IPS DF 6.9 (cell line): ENCODE measurements around the gene PCDHB16.
"Not testable (repeated sequence)": the region's sequence is repeated elsewhere in the genome, so short reads cannot be mapped to it uniquely, and the experiment has no call there.

Experiments used
- DNase-seq: peaks from one replicate; pipeline ENCODE4 v3.0.0-alpha.2; 2013; ENCODE audit warnings: low read depth, low spot score
- H3K27ac ChIP-seq: one replicate; pipeline ENCODE4 v1.5.1; 2013; ENCODE audit warnings: low read length, control low read depth
- H3K27me3 ChIP-seq: 2 replicates; pipeline ENCODE4 v1.6.1; 2013; ENCODE audit warnings: mild to moderate bottlenecking, low read length; ENCODE audit not compliant: control insufficient read depth, insufficient read depth
- H3K36me3 ChIP-seq: 2 replicates; pipeline ENCODE4 v1.6.1; 2013; ENCODE audit warnings: low read length; ENCODE audit not compliant: control insufficient read depth, insufficient read depth
- H3K4me1 ChIP-seq: 2 replicates; pipeline ENCODE4 v1.6.1; 2013; ENCODE audit warnings: low read length; ENCODE audit not compliant: control insufficient read depth, insufficient read depth
- H3K4me3 ChIP-seq: 2 replicates; pipeline ENCODE4 v1.5.1; 2013; ENCODE audit warnings: mild to moderate bottlenecking, low read length
- H3K9me3 ChIP-seq: 2 replicates; pipeline ENCODE4 v1.6.1; 2013; ENCODE audit warnings: low read length, inconsistent platforms; ENCODE audit not compliant: control insufficient read depth, insufficient read depth
- WGBS: extraction: QIAGEN DNeasy Blood & Tissue Kit; methylation state at CpG from one replicate; pipeline ENCODE4 v1.1.7; 2013; ENCODE audit warnings: mixed read lengths, missing lambda C conversion rate; ENCODE audit not compliant: insufficient read length, insufficient coverage; 5-methylcytosine and 5-hydroxymethylcytosine counted together

Gene PCDHB16

DNA sequence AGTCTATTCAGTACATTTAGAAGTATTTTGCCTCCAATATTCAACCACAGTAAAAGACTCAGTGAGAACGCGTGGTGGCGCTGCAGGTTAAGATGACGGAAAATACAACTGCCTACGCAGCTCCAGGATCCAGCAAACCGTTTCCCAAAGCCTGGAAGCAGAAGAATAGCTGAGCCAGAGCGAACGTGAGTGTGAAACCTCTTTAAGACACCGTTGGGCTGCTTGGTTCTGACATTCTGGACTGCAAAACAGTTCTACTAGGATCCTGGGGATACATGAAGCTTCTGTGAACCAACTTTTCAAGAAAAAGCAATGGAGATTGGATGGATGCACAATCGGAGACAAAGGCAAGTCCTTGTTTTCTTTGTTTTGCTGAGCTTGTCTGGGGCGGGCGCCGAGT, at the start of gene PCDHB16:
Gene PCDHB16, plus strand, starts transcription at position 140 of the 400 bp plus-strand sequence. Its CDS starts 173 bp downstream, at position 313.
- no CpG with 5 or more reads among the region's 13 CpGs for WGBS

DNA sequence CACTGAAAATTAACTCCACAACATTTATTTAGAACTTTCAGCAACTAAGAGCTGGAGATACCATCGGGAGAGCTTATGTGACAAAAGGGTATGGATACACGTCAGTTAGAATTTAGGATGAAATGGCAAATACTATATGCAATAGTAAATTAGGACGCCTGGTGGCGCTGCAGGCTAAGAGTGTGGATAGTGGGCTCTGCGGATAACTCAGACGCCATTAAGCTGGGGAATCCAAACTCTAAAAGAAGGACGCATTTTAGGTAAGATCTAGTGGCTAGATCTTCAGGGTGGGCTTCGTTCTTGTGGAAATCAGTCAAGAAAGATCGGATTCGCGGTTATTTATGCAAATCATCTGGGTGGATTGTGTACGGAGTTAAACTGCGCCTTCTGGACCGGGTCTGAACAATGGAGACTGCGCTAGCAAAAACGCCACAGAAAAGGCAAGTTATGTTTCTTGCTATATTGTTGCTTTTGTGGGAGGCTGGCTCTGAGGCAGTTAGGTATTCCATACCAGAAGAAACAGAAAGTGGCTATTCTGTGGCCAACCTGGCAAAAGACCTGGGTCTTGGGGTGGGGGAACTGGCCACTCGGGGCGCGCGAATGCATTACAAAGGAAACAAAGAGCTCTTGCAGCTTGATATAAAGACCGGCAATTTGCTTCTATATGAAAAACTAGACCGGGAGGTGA, 47.0 kb upstream of the PCDHB16 start, which contains the start of gene PCDHB5:
Gene PCDHB5, plus strand, starts transcription at position 177 of the 688 bp plus-strand sequence. Its CDS starts 229 bp downstream, at position 406.
- Histone ChIP-seq H3K9me3 (no peaks in the 10 kb centered on the region), H3K27ac (no peak within 1 kb of the TSS), H3K36me3 (no peaks in the 10 kb centered on the region), H3K4me3 (no peak within 1 kb of the TSS), H3K4me1 (no peaks in the 10 kb centered on the region), H3K27me3 (no peaks in the 10 kb centered on the region)
- no CpG with 5 or more reads among the region's 22 CpGs for WGBS
- DNase-seq = no peak

More for the DNA sequence above, at the start of gene PCDHB16:
- Histone ChIP-seq H3K9me3 (no peaks in the 10 kb centered on the region; the same call in 1 of the 2 replicates), H3K36me3 (no peaks in the 10 kb centered on the region), H3K27ac (no peak within 1 kb of the TSS), H3K4me1 (no peaks in the 10 kb centered on the region), H3K27me3 (no peaks in the 10 kb centered on the region), H3K4me3 (no peak within 1 kb of the TSS)
- DNase-seq = peak; percentile 50

DNA sequence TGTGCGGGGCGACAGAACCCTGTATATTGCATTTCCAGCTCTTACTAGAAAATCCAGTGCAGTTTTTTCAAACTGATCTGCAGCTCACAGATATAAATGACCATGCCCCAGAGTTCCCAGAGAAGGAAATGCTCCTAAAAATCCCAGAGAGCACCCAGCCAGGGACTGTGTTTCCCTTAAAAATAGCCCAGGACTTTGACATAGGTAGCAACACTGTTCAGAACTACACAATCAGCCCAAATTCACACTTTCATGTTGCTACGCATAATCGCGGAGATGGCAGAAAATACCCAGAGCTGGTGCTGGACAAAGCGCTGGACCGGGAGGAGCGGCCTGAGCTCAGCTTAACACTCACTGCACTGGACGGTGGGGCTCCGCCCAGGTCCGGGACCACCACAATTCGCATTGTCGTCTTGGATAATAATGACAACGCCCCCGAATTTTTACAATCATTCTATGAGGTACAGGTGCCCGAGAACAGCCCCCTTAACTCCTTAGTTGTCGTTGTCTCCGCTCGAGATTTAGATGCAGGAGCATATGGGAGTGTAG, 46.4 kb upstream of the PCDHB16 start:
- H3K27ac ChIP-seq = no peak overlapping the region
- no peaks in the 10 kb centered on the region for H3K27me3 ChIP-seq
- no peaks in the 10 kb centered on the region for H3K9me3 ChIP-seq
- H3K4me1 ChIP-seq = no peaks in the 10 kb centered on the region
- no peaks in the 10 kb centered on the region for H3K36me3 ChIP-seq
- H3K4me3 ChIP-seq = no peak overlapping the region
- DNase-seq = no peak
- WGBS = no CpG with 5 or more reads among the region's 19 CpGs

DNA sequence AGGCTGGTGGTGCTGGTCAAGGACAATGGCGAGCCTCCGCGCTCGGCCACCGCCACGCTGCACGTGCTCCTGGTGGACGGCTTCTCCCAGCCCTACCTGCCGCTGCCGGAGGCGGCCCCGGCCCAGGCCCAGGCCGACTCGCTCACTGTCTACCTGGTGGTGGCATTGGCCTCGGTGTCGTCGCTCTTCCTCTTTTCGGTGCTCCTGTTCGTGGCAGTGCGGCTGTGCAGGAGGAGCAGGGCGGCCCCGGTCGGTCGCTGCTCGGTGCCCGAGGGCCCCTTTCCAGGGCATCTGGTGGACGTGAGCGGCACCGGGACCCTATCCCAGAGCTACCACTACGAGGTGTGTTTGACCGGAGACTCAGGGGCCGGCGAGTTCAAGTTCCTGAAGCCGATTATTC, 44.8 kb upstream of the PCDHB16 start:
- not testable (repeated sequence) for H3K4me3 ChIP-seq, H3K36me3 ChIP-seq, H3K9me3 ChIP-seq, H3K27ac ChIP-seq, H3K4me1 ChIP-seq, DNase-seq, H3K27me3 ChIP-seq
- WGBS = no CpG with 5 or more reads among the region's 34 CpGs

DNA sequence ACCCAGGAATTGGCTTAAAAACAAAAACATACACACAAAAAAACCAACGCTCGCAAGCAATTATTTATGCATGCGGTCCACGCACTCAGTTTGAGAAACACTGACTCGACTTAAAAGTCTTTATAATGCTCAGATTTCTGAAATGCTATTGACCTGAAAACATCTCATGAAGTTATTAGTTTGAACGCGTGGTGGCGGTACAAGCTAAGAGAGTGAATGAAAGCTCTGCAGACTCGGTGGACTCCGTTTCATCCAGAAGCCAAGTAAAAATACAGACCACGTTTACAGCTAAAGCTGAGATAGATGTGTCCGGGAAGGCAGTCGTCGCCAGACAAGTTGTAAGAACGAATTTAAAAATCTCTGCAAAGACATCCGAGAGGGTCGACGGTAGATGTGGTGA, 32.4 kb upstream of the PCDHB16 start, which contains the start of gene PCDHB6:
Gene PCDHB6, plus strand, starts transcription at position 246 of the 400 bp plus-strand sequence. CDS start 201 bp downstream, outside the sequence.
- Histone ChIP-seq H3K36me3 (no peaks in the 10 kb centered on the region), H3K27ac (no peak within 1 kb of the TSS), H3K4me3 (no peak within 1 kb of the TSS), H3K27me3 (no peaks in the 10 kb centered on the region), H3K4me1 (no peaks in the 10 kb centered on the region), H3K9me3 (no peaks in the 10 kb centered on the region)
- DNase-seq = no peak
- no CpG with 5 or more reads among the region's 18 CpGs for WGBS

DNA sequence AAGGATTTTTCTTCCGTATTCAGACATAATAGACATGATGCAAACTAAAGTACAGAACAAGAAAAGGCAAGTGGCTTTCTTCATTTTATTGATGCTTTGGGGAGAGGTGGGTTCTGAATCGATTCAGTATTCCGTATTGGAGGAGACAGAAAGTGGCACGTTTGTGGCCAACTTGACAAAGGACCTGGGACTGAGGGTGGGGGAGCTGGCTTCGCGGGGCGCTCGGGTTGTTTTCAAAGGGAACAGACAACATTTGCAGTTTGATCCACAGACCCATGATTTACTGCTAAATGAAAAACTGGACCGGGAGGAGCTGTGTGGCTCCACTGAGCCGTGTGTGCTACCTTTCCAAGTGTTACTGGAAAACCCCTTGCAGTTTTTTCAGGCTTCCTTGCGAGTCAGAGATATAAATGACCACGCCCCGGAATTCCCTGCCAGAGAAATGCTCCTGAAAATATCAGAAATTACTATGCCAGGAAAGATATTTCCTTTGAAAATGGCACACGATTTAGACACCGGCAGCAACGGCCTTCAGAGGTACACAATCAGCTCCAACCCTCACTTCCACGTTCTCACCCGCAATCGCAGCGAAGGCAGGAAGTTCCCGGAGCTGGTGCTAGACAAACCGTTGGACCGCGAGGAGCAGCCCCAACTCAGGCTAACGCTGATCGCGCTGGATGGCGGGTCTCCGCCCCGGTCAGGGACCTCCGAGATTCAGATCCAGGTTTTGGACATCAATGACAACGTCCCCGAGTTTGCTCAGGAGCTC, 31.8 kb upstream of the PCDHB16 start:
- no CpG with 5 or more reads among the region's 33 CpGs for WGBS
- Histone ChIP-seq H3K4me3 (no peak overlapping the region), H3K9me3 (no peaks in the 10 kb centered on the region), H3K4me1 (no peaks in the 10 kb centered on the region), H3K27ac (no peak overlapping the region), H3K36me3 (no peaks in the 10 kb centered on the region), H3K27me3 (no peaks in the 10 kb centered on the region)
- DNase-seq = no peak

DNA sequence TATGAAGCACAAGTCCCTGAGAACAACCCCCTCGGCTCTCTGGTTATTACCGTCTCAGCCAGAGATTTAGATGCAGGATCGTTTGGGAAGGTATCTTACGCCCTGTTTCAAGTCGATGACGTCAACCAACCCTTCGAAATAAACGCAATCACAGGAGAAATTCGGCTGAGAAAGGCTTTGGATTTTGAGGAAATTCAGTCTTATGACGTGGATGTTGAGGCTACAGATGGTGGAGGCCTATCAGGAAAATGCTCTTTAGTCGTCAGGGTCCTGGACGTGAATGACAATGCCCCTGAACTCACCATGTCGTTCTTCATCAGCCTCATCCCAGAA, 31.2 kb upstream of the PCDHB16 start:
- no peaks in the 10 kb centered on the region for H3K9me3 ChIP-seq
- H3K36me3 ChIP-seq = no peaks in the 10 kb centered on the region
- no CpG with 5 or more reads among the region's 13 CpGs for WGBS
- H3K4me3 ChIP-seq = no peak overlapping the region
- no peak for DNase-seq
- no peaks in the 10 kb centered on the region for H3K4me1 ChIP-seq
- H3K27me3 ChIP-seq = no peaks in the 10 kb centered on the region
- no peak overlapping the region for H3K27ac ChIP-seq

DNA sequence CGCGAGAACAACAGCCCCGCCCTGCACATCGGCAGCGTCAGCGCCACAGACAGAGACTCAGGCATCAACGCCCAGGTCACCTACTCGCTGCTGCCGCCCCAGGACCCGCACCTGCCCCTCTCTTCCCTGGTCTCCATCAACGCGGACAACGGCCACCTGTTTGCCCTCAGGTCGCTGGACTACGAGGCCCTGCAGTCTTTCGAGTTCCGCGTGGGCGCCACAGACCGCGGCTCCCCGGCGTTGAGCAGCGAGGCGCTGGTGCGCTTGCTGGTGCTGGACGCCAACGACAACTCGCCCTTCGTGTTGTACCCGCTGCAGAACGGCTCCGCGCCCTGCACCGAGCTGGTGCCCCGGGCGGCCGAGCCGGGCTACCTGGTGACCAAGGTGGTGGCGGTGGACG, 30.6 kb upstream of the PCDHB16 start:
- not testable (repeated sequence) for H3K9me3 ChIP-seq, H3K27me3 ChIP-seq, DNase-seq, H3K4me3 ChIP-seq, H3K36me3 ChIP-seq, H3K4me1 ChIP-seq, H3K27ac ChIP-seq
- no CpG with 5 or more reads among the region's 41 CpGs for WGBS

DNA sequence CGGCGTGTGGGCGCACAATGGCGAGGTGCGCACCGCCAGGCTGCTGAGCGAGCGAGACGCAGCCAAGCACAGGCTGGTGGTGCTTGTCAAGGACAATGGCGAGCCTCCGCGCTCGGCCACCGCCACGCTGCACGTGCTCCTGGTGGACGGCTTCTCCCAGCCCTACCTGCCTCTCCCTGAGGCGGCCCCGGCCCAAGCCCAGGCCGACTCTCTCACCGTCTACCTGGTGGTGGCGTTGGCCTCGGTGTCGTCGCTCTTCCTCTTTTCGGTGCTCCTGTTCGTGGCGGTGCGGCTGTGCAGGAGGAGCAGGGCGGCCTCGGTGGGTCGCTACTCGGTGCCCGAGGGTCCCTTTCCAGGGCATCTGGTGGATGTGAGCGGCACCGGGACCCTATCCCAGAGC, 30.1 kb upstream of the PCDHB16 start:
- WGBS = no CpG with 5 or more reads among the region's 36 CpGs
- not testable (repeated sequence) for H3K36me3 ChIP-seq, H3K4me3 ChIP-seq, DNase-seq, H3K27me3 ChIP-seq, H3K4me1 ChIP-seq, H3K27ac ChIP-seq, H3K9me3 ChIP-seq

DNA sequence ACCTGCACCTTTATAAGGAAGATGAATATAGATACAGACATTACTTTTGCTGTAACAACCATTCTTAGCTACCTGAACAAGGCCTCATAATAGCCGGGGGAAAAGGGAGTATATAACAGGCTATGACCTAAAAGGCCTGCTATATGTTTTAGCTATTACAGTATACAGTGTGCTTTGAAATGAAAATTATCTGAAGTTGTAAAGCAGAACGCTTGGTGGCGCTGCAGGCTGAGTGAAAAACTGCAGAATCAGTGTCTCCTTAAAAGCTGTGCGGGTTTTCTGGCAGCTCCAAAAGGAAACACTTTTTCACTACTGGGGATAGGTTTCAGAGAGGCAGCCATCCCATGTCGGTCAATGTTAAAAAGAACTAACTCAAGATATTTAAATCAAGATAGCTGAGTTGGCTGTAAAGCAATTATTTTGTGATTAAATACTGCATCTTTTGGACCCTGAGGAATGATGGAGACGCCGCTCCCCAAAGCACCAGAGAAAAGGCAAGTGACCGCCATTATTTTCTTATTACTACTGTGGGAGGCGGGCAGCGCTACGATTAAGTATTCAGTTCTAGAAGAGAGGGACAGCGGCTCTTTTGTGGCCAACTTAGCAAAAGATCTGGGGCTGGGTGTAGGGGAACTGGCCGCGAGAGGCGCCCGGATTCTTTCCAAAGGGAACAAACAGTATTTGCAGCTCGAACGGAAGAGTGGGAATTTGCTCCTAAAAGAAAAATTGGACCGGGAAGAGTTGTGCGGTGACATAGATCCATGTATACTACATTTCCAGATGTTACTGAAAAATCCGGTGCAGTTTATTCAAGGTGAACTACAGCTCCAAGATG, 26.4 kb upstream of the PCDHB16 start:
- H3K4me3 ChIP-seq = no peak overlapping the region
- H3K36me3 ChIP-seq = no peaks in the 10 kb centered on the region
- no peaks in the 10 kb centered on the region for H3K27me3 ChIP-seq
- no CpG with 5 or more reads among the region's 21 CpGs for WGBS
- H3K9me3 ChIP-seq = no peaks in the 10 kb centered on the region
- H3K27ac ChIP-seq = no peak overlapping the region
- no peaks in the 10 kb centered on the region for H3K4me1 ChIP-seq
- DNase-seq = no peak
